GM08714 (cell line): ENCODE measurements around the gene PHLPP2.

Experiments used
- H3K4me3 ChIP-seq: fragments of 200-500 bp; sonication (Bioruptor generic); 2 replicates; pipeline ENCODE4 v1.5.1; 2014; ENCODE audit warnings: mild to moderate bottlenecking, low read length, inconsistent platforms
- ZNF274 ChIP-seq: IDR thresholded peaks from 2 replicates; pipeline ENCODE4 v1.6.1; 2012; ENCODE audit warnings: mild to moderate bottlenecking, low read depth, low read length

PHLPP2 gene

GRCh38 chr16:71666928-71667707 lies 57.4 kb downstream of the PHLPP2 start:
- no peak for TF ChIP-seq ZNF274

GRCh38 chr16:71666264-71666663 lies 58.2 kb downstream of the PHLPP2 start:
- TF ChIP-seq ZNF274, result no peak

More at GRCh38 chr16:71666928-71667707, 57.4 kb downstream of the PHLPP2 start:
- H3K4me3 ChIP-seq, result no peak overlapping the region

GRCh38 chr16:71659471-71659870 lies 65.0 kb downstream of the PHLPP2 start:
- TF ChIP-seq ZNF274, result no peak
- no peak overlapping the region for H3K4me3 ChIP-seq

More at GRCh38 chr16:71666264-71666663, 58.2 kb downstream of the PHLPP2 start:
- no peak overlapping the region for H3K4me3 ChIP-seq

GRCh38 chr16:71658771-71659170 lies 65.7 kb downstream of the PHLPP2 start:
- TF ChIP-seq ZNF274, result no peak
- no peak overlapping the region for H3K4me3 ChIP-seq

- TF ChIP-seq ZNF274, result no peak
These were observed 74.8 kb downstream of the PHLPP2 start for GRCh38 chr16:71649704-71650103.

GRCh38 chr16:71648921-71649320 lies 75.6 kb downstream of the PHLPP2 start:
- no peak overlapping the region for H3K4me3 ChIP-seq
- TF ChIP-seq ZNF274, result no peak

More at GRCh38 chr16:71649704-71650103, 74.8 kb downstream of the PHLPP2 start:
- H3K4me3 ChIP-seq, result no peak overlapping the region

- H3K4me3 ChIP-seq, result no peak overlapping the region
- TF ChIP-seq ZNF274, result no peak
These were observed 76.3 kb downstream of the PHLPP2 start for GRCh38 chr16:71648162-71648561.

- TF ChIP-seq ZNF274, result no peak
- H3K4me3 ChIP-seq, result no peak overlapping the region
These were observed 77.1 kb downstream of the PHLPP2 start for GRCh38 chr16:71647391-71647790.

GRCh38 chr16:71645450-71645849 lies 79.1 kb downstream of the PHLPP2 start:
- no peak overlapping the region for H3K4me3 ChIP-seq
- TF ChIP-seq ZNF274, result no peak

- no peak overlapping the region for H3K4me3 ChIP-seq
- no peak for TF ChIP-seq ZNF274
These were observed 87.1 kb downstream of the PHLPP2 start for GRCh38 chr16:71637398-71637797.

- no peak overlapping the region for H3K4me3 ChIP-seq
- no peak for TF ChIP-seq ZNF274
These were observed 88.9 kb downstream of the PHLPP2 start for GRCh38 chr16:71635632-71636031.

GRCh38 chr16:71631776-71632175 lies 92.7 kb downstream of the PHLPP2 start:
- TF ChIP-seq ZNF274, result no peak

GRCh38 chr16:71630808-71631207 lies 93.7 kb downstream of the PHLPP2 start:
- TF ChIP-seq ZNF274, result no peak
- no peak overlapping the region for H3K4me3 ChIP-seq

More at GRCh38 chr16:71631776-71632175, 92.7 kb downstream of the PHLPP2 start:
- no peak overlapping the region for H3K4me3 ChIP-seq

- no peak for TF ChIP-seq ZNF274
- H3K4me3 ChIP-seq, result no peak overlapping the region
These were observed 95.1 kb downstream of the PHLPP2 start for GRCh38 chr16:71629278-71630016.

- H3K4me3 ChIP-seq, result no peak overlapping the region
- TF ChIP-seq ZNF274, result no peak
These were observed 95.7 kb downstream of the PHLPP2 start for GRCh38 chr16:71628810-71629209.
